Activated gamma-delta T cell (primary cell): Measurements from ENCODE around the gene SNRNP25.
"Not testable (repeated sequence)": the region's sequence is repeated elsewhere in the genome, so short reads cannot be mapped to it uniquely, and the experiment has no call there.

Experiments used
- DNase-seq: peaks from one replicate; lab custom pipeline; 2025; lab: John Stamatoyannopoulos, UW
- total RNA-seq, 2 donors: gene quantifications; one replicate each; lab custom pipeline; 2026; lab: John Stamatoyannopoulos, UW

Gene SNRNP25
- total RNA-seq = 10.8 to 14.0 reads per million in 2 donors

DNA sequence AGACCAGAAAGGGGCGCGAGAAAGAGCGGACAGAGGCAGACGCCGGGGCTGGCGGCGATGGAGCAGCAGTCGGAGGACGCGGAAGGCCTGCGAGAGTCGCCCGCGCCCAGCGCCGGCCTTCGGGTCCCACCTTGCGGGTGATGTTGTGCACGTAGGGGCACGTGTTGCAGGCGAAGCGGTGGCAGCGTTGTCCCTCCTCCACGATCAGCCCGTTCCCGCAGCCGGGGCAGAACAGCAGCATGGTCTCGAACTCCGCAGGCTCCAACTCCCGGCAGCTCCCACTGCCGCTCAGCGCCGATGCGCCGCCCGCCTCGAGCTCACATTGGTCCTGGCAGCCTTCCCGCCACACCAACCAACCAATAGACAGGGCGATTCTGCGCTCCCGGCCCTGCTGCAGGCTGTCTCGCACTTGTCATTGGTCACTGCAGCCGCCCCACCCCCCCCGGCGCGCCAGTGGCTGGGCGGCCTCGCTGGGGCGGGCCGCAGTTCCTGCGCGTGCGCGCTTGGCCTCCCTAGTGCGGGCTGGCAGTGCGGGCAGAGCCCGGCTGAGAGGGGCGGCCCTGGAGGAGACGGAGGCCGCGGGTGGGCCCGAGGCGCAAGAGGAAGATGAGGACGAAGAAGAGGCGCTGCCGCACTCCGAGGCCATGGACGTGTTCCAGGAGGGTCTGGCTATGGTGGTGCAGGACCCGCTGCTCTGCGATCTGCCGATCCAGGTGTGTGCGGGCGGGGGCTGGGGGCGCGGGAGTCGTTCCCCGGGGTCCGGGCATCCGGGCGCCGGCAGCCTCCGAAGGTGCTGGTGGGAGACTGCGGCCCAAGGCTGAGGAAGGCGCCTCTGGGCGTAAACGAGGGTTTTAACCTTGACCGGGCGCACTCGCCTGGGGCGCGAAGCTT is at the start of gene SNRNP25, which contains the start of gene POLR3K:
TSS of gene SNRNP25 (plus strand) at position 483 of the 891 bp plus-strand sequence. CDS start at position 672, 189 bp downstream.
TSS of gene POLR3K (minus strand) at position 263 of the 891 bp plus-strand sequence. CDS start at position 241, 22 bp downstream.
- DNase-seq = peak; percentile 98

DNA sequence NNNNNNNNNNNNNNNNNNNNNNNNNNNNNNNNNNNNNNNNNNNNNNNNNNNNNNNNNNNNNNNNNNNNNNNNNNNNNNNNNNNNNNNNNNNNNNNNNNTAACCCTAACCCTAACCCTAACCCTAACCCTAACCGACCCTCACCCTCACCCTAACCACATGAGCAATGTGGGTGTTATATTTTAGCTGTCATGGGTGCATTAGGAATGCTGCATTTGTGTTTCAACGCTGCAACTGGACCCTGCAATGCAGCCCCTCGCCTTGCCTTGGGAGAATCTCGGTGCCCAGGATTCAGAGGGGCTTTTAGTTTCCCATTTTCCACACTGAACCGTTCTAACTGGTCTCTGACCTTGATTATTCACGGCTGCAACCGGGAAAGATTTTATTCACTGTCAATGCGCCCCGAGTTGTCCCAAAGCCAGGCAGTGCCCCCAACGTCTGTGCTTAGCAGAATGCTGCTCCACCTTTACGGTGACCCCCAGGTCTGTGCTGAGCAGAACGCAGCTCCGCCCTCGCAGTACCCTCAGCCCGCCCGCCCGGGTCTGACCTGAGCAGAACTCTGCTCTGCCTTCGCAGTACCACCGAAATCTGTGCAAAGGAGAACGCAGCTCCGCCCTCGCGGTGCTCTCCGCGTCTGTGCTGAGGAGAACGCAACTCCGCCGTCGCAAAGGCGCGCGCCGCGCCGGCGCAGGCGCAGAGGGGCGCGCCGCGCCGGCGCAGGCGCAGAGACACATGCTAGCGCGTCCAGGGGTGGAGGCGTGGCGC is 43.5 kb upstream of the SNRNP25 start:
- DNase-seq = no peak

DNA sequence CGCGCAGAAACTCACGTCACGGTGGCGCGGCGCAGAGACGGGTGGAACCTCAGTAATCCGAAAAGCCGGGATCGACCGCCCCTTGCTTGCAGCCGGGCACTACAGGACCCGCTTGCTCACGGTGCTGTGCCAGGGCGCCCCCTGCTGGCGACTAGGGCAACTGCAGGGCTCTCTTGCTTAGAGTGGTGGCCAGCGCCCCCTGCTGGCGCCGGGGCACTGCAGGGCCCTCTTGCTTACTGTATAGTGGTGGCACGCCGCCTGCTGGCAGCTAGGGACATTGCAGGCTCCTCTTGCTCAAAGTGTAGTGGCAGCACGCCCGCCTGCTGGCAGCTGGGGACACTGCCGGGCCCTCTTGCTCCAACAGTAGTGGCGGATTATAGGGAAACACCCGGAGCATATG is 42.9 kb upstream of the SNRNP25 start:
- DNase-seq = peak; percentile 74

DNA sequence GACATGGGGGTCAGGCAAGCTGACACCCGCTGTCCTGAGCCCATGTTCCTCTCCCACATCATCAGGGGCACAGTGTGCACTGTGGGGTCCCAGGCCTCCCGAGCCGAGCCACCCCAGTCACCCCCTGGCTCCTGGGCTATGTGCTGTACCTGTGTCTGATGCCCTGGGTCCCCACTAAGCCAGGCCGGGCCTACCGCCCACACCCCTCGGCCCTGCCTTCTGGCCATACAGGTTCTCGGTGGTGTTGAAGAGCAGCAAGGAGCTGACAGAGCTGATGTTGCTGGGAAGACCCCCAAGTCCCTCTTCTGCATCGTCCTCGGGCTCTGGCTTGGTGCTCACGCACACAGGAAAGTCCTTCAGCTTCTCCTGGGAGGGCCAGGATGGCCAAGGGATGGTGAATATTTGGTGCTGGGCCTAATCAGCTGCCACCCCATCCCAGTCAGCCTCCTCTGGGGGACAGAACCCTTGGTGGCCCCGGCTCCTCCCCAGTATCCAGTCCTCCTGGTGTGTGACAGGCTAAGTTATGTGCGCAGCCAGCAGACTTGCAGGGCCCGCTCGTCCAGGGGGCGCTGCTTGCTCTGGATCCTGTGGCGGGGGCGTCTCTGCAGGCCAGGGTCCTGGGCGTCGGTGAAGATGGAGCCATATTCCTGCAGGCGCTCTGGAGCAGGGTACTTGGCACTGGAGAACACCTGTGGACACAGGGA is 36.4 kb upstream of the SNRNP25 start:
- DNase-seq = not testable (repeated sequence)

DNA sequence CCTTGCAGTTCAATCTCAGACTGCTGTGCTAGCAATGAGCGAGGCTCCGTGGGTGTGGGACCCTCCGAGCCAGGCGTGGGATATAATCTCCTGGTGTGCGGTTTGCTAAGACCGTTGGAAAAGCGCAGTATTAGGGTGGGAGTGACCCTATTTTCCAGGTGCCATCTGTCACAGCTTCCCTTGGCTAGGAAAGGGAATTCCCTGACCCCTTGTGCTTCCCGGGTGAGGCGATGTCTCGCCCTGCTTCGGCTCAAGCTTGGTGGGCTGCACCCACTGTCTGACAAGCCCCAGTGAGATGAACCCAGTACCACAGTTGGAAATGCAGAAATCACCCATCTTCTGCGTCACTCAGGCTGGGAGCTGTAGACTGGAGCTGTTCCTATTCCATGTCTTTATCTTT is 32.7 kb upstream of the SNRNP25 start:
- not testable (repeated sequence) for DNase-seq

DNA sequence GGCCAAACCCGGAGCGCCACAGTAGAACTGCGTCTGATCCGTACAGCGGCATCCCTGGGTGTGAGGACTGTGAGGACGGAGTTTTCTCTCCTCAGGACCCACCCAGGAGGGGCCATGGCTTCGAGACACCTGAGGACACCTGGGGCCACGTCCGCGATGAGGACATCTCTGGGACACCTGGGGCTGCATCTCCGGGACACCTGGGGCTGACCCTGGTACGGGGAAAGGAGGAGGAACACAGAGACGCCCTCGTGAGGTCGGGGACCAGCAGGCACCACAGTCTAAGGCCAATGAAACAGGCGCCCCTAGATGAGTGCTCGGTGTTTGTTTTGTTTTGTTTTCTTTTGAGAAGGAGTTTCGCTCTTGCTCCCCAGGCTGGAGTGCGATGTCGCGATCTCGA is 29.5 kb upstream of the SNRNP25 start:
- DNase-seq = not testable (repeated sequence)

DNA sequence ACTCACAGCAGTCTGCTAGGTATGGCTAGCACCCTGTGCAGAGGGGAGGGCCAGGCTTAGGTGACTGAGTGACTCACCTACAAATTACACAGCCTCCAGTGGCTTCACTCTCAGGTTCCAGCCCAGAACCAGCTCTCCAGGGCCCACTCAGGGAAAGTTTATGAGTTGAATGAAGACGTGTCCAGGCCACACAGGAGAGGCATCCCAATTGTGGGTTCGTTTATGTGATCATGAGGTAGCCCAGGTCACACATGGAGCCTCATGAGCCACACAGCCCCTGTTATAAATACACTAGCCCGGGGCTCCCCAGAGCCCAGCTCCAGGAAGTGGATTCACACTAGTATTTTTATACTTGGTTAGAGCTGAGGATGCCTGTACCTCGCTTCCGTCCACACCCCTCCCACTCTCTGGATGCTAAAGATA is 27.7 kb upstream of the SNRNP25 start:
- DNase-seq = not testable (repeated sequence)

DNA sequence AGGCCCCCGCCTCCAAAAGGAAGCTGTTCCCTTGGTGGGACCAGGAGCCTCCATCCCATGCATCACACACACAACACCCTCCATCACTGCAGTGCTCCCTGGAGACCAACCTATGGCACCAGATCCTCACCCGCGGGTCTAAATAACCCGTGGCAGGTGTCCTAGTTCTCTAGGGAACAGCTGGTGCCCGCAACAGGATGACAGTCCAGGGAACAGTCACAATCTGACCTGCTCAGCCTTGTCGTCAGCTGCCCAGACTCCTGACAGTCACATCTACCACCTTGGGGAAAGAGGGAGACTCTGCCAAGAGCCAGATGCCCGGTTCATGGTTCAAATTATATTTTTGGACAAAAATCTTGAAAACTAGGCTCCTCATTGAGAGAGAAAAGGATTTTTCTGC is 23.0 kb upstream of the SNRNP25 start:
- DNase-seq = not testable (repeated sequence)

DNA sequence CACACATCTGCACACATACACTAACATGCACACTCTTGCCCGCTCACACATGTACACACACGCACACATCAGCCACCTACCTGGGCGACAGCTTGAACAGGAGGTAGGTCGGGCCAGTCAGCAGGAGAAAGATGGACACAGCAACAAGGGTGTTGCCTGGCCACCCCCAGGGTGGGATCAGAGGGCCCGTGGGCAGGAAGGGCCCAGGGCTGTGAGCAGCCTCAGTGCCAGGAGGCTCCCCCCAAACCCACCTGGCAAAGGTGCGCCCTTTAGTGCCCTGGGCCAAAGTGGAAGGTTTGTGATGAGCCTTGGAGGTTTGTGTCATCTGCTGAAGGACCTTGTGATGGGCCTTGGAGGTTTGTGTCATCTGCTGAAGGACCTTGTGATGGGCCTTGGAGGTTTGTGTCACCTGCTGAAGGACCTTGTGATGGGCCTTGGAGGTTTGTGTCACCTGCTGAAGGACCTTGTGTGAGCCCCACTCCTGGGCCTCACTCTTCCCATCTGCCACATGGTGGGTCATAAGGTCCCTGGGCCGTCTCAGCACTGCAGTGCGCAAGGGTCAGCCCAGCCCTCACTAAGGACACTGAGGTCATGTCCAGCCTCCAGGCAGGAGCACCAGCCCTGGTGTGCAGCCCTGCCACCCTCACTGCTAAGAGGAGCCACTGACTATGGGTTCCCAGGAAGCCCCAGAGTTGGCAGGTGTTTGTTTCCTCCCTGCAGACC is 20.3 kb upstream of the SNRNP25 start:
- not testable (repeated sequence) for DNase-seq

DNA sequence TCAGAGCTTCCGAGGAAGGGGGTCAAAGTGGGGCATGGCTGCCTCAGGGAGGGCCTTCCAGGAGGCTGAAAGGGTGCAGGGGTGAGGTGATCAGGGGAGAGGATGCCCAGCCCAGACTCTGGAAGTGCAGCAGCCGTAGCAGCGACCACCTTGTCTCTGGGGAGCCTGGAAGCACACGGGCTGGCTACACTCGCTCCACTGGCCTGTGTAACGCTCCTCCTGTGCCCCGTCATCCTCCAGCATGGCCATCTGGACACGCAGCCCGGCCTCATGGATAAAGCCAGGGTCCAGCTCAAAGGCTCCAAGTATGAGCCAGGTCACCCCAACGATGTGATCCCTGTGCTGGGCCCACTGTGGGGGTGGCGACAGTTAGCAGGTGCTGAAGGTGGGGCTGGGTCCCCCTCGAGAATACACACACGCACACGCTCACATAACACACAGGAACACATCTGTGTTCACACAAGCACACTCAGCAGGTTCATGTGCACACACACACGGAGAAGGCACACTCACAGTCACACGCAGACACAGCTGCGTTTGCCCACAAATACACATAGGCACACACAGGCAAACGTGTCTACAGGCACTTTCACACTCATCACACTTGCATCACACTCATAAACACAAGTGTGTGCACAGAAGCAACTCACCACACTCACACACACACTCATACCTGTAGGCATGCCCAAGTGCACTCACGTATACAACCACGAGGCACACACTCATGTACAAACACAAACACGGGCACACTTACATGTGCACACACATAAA is 19.6 kb upstream of the SNRNP25 start:
- no peak for DNase-seq

DNA sequence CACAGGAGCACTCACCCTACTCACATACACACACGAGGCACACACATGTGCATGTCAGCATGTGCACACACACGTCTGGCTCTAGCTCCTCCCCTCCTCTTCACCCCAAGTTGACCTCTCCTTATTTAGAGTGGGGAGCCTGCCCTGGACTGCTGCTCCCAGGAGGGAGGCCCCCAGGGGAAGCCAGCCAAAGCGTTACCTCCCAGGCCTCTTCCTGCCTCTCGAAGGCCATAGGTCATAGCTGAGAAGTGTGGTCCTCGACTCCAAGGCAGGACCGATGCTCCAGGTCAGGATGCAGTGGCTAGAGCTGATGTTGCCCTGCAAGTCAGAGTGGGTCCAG is 19.0 kb upstream of the SNRNP25 start:
- DNase-seq = no peak

DNA sequence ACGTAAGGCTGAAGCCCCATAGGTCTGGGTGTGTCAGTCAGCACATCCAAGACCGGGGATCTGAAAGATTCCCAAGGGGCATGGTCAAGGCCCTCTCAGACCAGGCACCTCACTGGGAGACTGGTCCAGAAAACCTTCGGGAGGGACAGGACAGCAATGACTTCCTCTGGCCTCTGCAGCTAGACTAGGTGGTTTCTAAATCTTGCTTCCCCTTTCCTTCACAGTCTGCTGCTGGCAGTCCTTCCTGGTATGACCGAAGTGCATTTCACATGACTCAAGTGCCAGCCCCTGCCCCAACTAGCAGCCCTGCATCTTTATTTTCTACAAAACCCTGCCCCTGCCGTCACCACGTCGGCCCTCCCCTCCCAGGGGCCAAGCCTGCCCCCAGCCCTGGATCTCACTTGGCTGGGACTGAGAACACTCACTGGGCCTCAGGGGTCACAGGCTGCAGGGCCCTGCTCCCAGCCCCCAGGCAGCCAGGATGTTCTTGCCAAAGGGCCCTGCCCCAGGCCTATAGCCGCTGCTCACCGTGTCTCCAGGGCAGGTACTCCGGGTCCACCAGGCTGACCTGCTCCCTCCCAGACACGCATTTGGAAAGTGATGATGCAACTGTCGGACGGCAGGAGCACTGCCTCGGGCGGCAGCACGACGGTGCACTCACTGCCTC is 18.5 kb upstream of the SNRNP25 start:
- DNase-seq = no peak

DNA sequence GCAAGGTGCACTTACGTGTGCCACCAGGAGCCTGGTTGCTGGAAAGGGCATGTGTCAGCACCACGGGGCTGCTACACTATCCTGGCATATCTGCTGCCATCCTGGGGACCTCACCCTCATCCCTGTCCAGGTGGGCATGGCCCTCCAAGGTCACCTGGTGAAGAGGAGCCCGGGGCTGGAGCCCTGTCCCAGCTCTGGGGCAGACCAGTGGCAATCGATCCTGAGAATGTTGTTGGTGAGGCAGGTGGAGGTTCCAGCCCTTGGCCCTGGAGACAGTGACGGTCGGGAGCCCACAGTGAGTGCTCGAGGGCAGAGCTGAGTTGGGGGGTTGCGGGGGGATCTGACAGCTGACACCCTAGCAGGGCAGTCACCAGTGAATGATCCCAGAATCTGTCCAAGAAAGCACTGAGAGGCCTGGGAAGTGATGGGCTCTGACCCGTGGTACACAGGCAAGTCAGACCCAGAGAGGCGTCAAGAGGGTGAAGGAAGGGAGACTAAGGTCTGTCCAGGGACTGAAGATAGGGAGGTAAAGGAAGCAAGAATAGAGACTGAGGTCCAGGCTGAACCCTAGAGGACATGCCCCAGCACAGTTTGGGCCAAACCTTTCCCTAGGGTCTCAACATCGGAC is 17.8 kb upstream of the SNRNP25 start:
- DNase-seq = no peak

DNA sequence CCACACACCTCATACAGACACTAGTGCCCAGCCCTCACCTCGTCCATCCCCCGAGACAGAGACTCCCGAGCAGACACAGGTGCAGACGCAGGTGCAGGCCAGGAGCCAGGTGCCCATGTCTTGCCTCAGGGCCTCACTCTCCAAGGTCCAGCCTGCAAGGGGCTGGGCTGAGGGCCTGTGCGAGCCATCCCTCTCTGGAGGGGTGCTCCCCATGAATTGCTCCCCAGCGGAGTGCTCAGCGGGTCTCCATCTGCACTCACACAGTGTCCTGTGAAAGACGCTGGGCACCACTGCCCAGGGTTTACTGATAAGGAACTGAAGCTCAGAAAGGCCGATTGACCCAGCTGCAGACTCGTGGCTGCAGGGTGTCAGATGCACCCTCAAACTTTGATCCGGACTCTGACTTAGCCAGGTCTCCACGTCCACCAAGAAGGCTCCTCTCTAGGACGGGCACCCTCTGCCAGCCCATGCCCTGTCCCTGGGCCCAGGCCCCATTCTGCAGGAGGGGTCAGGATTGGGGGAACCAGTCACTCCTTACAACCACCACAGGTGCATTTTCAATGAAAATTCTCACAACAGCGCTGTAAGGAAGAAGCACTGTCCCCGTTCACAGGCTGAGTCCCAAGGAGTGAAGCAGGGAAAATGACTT is 17.2 kb upstream of the SNRNP25 start:
- no peak for DNase-seq

DNA sequence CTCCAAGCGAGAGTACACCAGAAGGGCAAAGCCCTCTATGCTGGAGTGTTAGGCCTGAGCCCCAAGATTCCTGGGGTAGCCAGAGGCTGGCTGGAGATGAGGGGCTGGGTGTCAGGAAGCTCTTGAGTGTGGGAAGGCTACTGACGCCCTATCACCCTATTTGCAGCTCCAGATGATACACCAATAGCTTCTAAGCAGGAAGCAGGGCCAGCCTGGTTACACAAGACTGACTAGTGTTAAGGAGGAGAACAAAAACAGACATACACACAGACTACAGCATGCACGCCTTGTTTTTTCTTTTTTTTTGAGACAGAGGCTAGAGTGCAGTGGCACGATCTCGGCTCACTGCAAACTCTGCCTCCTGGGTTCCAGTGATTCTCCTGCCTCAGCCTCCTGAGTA is 16.1 kb upstream of the SNRNP25 start:
- DNase-seq = no peak

DNA sequence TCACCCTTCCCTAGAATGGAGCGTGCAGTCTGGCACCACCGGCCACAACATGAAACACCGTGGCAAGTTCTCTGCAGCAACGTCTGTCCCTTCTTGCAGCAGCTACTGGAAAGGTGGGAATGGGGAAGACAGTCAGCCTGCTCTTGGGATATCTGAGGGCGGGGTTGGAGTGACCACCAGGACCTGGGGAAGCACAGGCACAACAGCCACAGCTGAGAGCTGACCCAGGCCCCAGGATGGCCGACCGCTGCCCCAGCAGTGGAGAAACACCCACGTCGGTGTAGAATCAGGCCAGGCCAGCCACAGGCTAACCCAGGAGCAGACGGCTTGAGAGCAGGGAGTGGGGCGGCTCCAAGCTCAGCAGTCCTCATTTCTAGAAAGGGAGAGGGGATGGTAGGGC is 15.4 kb upstream of the SNRNP25 start:
- DNase-seq = not testable (repeated sequence)

DNA sequence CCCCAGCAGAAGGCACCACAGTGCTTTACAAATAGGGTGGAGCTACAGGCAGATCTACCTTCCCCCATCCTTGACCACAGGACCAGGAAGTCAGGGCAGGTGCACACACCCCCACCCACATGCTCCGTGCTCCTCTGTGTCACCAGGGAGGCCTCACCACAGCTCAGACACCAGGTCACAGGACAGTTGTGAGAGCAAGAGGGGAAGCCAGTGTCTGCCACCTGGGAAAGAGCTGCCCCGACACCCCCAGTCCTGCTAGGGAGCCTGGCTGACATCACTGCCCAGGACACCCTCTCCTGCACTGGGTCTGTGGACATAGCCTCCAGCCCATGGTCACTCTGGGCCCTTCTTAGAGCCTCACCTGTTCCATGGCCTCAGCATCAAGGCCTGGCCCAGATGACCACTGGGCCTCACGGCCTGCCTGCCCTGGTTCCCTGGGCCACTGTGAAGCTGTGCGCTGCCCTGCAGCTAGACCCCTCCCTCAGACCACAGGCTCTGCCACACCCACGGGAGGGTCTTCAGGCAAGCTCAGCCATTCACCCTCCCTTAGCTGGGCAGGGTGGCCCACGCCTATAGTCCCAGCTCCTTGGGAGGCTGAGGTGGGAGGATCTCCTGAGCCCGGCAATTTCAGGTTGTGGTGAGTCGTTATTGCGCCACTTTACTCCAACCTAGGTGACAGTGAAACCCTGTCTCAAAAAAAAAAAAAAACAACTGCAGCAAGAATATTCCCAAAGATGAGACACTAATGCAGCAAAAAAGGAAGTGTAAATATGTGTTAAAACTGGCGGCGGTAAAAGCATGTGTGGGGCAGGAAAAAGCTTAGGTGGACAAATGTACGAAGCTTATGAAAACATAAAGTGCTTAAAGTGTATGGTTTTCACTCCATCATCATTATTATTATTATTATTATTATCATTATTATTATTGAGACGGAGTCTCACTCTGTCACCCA is 14.4 kb upstream of the SNRNP25 start:
- DNase-seq = no peak
